ENCODE measurements around the gene ANKRD11. TPM values are rescaled to one million over a fixed set of nuclear protein-coding genes. Genes with fewer than 3 reads are reported as not detected.
"Not testable (repeated sequence)": the region's sequence is repeated elsewhere in the genome, so short reads cannot be mapped to it uniquely, and the experiment has no call there.

The ANKRD11 gene
- total RNA-seq, 1 experiment from 2014 or later = 99.4 TPM

DNA sequence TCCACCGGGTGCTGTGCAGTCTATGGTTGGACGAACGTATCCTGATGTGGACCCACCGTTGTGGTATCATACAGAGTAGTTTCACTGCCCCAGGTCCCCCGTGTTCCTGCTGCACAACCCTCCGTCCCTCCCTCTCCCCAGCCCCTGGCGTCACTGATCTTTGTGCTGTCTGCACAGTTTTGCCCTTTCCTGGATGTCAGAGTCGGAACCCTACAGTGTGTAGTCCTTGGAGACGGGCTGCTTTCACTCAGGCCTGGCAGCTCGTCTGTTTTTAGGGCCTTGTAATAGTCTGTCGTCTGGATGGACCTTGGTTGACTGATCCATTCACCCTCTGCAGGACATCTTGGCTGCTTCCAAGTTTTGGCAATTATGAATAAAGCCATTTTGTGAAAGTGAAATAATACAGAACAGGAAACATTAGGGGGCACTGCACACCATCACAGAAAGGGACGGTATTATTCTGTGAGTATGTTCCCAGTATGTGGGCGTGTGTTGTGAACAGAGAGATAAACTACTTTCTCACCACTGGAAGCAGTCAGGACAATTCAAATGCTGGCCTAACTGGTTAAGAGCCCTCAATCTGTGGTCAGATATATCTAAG, 156.9 kb downstream of the ANKRD11 start:
- H3K27me3 ChIP-seq (ENCODE audit: control insufficient read depth, insufficient read depth, low read length); in situ Hi-C loops (cut with HindIII; ENCODE audit: low pct_unique_long_range_greater_than_20kb, low sequenced_read_pairs); BruUV-seq (replicated peaks); DNase-seq (ENCODE audit: low read depth, low spot score); POLR2A ChIA-PET; CTCF ChIA-PET; H3K9me3 ChIP-seq (ENCODE audit: control insufficient read depth, insufficient read depth, low read depth, low read length); H3K36me3 ChIP-seq (ENCODE audit: control insufficient read depth, insufficient read depth, low read length); H3K4me3 ChIP-seq (ENCODE audit: low read depth in 2 of 2, low read length in 2 of 2): not testable (repeated sequence)
- Histone ChIP-seq H3K4me1 (ENCODE audit: control insufficient read depth, insufficient read depth, low read length) (peaks cover 74% of the 10 kb centered on the region), H3K27ac (ENCODE audit: low read length) (peak overlapping the region; percentile 65)
- ATAC-seq = peak; percentile 54
- intact Hi-C loops (cut with micrococcal nuclease; ENCODE audit: unreplicated experiment) = loop anchor here (10.0 kb wide), 1 partner anchor 171 kb away; the partner anchor contains the start of gene SPG7
- TF ChIP-seq, protein P1, sequence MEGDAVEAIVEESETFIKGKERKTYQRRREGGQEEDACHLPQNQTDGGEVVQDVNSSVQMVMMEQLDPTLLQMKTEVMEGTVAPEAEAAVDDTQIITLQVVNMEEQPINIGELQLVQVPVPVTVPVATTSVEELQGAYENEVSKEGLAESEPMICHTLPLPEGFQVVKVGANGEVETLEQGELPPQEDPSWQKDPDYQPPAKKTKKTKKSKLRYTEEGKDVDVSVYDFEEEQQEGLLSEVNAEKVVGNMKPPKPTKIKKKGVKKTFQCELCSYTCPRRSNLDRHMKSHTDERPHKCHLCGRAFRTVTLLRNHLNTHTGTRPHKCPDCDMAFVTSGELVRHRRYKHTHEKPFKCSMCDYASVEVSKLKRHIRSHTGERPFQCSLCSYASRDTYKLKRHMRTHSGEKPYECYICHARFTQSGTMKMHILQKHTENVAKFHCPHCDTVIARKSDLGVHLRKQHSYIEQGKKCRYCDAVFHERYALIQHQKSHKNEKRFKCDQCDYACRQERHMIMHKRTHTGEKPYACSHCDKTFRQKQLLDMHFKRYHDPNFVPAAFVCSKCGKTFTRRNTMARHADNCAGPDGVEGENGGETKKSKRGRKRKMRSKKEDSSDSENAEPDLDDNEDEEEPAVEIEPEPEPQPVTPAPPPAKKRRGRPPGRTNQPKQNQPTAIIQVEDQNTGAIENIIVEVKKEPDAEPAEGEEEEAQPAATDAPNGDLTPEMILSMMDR (IDR thresholded peaks at IDR 0.05) = peak; percentile 56

DNA sequence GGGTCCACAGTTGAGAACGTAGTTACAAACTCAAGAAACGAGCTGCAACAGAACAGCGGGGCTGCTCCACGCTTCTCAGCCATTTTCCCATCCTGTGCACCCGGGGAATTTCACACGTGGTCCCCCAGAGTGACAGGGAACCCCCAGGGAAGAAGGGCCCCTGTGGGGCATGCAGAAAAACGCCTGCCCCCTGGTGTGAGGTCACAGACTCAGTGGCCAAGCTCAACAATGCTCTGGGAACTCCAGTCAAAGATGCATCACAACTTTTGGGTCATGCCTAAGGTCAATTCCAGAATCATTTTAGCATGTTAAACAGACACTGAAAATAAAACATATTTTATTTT, 157.5 kb downstream of the ANKRD11 start:
- intact Hi-C loops (cut with micrococcal nuclease; ENCODE audit: unreplicated experiment) = loop anchor here (10.0 kb wide), 1 partner anchor 172 kb away; the partner anchor contains the start of gene SPG7
- DNase-seq (ENCODE audit: low read depth, low spot score) (no peak), ATAC-seq (no peak)
- in situ Hi-C loops (cut with HindIII; ENCODE audit: low pct_unique_long_range_greater_than_20kb, low sequenced_read_pairs) = no loop called here
- no peaks in the 10 kb centered on the region for H3K9me3 ChIP-seq (ENCODE audit: control insufficient read depth, insufficient read depth, low read depth, low read length)
- no peaks in the 10 kb centered on the region for H3K36me3 ChIP-seq (ENCODE audit: control insufficient read depth, insufficient read depth, low read length)
- no peaks in the 10 kb centered on the region for H3K27me3 ChIP-seq (ENCODE audit: control insufficient read depth, insufficient read depth, low read length)
- no TSS peak for BruUV-seq (replicated peaks)
- H3K27ac ChIP-seq (ENCODE audit: low read length) = peak overlapping the region; percentile 65
- ChIA-PET POLR2A (no interaction called here), CTCF (no interaction called here)
- H3K4me3 ChIP-seq (ENCODE audit: low read depth in 2 of 2, low read length in 2 of 2) = no peak overlapping the region; a peak in 1 of 4 replicates
- H3K4me1 ChIP-seq (ENCODE audit: control insufficient read depth, insufficient read depth, low read length) = peaks cover 77% of the 10 kb centered on the region
- TF ChIP-seq, protein P2, sequence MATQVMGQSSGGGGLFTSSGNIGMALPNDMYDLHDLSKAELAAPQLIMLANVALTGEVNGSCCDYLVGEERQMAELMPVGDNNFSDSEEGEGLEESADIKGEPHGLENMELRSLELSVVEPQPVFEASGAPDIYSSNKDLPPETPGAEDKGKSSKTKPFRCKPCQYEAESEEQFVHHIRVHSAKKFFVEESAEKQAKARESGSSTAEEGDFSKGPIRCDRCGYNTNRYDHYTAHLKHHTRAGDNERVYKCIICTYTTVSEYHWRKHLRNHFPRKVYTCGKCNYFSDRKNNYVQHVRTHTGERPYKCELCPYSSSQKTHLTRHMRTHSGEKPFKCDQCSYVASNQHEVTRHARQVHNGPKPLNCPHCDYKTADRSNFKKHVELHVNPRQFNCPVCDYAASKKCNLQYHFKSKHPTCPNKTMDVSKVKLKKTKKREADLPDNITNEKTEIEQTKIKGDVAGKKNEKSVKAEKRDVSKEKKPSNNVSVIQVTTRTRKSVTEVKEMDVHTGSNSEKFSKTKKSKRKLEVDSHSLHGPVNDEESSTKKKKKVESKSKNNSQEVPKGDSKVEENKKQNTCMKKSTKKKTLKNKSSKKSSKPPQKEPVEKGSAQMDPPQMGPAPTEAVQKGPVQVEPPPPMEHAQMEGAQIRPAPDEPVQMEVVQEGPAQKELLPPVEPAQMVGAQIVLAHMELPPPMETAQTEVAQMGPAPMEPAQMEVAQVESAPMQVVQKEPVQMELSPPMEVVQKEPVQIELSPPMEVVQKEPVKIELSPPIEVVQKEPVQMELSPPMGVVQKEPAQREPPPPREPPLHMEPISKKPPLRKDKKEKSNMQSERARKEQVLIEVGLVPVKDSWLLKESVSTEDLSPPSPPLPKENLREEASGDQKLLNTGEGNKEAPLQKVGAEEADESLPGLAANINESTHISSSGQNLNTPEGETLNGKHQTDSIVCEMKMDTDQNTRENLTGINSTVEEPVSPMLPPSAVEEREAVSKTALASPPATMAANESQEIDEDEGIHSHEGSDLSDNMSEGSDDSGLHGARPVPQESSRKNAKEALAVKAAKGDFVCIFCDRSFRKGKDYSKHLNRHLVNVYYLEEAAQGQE (IDR thresholded peaks at IDR 0.05; ENCODE audit: insufficient read depth in 1 of 2, low read depth in 2 of 2, low read length in 1 of 2) = no peak
- TF ChIP-seq SIN3A (IDR thresholded peaks at IDR 0.05; ENCODE audit: borderline replicate concordance, insufficient read depth, low read depth, low read length) = no peak
- no peak for TF ChIP-seq POLR2AphosphoS5 (IDR thresholded peaks at IDR 0.05; ENCODE audit: low read depth, low read length)
- TF ChIP-seq, protein P1 (IDR thresholded peaks at IDR 0.05) = no peak
- no peak for TF ChIP-seq TCF7L2 (IDR thresholded peaks at IDR 0.05; ENCODE audit: low read depth, low read length)

Measured in Panc1 (cell line).